ENCODE measurements around the gene ALKBH6.
"Not testable (repeated sequence)": the region's sequence is repeated elsewhere in the genome, so short reads cannot be mapped to it uniquely, and the experiment has no call there.

Gene ALKBH6

DNA sequence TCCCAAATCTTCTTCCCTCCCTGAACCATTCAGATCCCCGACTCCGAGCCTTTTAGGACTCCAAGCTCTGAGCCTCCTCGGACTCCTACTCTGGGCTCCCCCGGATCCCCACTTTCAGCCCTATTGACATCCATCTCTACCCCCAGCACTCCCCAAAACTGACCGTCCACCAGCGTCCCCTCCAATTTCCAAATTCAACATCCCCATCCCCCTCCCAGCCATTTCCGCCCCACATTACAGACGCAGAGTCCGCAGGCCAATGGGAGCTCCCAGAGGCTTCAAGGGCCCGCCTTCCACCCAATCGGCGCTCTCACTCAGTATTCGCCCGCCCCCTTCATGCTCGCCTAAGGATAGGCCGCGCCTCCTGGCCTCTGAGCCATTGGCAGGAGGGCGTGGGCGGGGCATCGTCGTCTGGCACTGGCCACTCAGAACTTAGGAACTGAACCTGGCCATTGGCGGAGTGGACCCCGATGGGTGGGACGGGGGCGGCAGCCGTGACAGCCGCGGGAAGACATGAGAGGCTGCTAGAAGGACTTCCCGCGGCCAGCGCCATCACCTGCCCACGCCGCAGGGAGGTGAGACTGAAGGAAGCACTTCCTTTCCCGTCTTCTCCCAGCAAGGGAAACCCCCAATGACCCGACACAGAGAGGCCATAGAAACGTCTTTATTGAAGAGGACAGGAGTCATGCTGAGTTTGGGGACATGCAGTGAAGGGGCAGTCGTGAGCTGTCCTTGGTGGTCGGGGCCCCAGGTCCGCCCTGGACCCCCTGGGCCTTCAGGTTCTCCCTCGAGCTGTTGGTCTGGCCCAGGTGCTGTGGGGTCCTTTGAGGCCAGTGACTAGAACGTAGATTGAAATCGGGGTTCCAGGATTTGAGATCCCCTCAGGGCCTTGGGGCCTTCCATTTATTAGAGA lies at the start of gene ALKBH6:
TSS of gene ALKBH6 (minus strand) at position 202 of the 913 bp plus-strand sequence. CDS start 816 bp downstream, outside the sequence.
- peak; percentile 100 for DNase-seq (ENCODE audit: low spot score)

DNA sequence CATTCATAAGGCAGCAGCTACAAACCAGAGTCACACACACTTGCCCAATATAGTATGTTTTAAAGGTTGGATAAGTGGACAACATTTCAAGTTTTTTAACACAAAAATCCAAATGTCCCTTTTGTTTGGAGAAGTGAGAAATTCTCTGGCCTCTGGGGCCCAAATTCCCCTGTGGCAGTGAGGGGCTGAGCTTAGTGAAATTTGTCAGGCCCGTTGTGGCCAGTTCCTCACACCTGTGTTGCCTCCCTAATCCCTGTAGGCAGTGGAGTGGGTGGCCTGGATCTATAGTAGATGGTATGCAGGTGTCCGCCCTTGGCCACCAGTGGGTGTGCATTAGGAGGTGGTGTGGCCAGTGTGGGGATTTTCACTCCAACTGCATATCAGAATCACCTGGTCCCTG lies 47.4 kb upstream of the ALKBH6 start:
- DNase-seq (ENCODE audit: low spot score) = no peak

DNA sequence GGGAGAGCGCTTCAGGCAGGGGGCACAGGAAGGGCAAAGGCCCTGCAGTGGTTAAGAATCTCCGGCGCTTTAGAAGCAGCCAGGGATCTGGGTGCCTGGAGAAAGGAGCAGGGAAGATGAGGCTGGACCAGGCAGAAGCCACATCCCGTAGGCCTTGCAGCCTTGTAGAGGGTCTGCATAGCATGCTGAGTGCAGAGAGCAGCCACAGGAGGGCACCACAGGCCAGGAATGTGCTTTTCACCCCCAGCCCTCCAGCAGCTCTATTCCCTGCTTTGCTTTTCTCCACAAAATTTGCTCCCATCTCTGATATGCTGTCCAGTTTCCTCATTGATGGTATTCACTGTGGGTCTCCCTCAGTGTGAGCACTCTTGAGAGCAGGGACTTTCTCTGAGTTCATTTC lies 46.4 kb upstream of the ALKBH6 start:
- no peak for DNase-seq (ENCODE audit: low spot score)

DNA sequence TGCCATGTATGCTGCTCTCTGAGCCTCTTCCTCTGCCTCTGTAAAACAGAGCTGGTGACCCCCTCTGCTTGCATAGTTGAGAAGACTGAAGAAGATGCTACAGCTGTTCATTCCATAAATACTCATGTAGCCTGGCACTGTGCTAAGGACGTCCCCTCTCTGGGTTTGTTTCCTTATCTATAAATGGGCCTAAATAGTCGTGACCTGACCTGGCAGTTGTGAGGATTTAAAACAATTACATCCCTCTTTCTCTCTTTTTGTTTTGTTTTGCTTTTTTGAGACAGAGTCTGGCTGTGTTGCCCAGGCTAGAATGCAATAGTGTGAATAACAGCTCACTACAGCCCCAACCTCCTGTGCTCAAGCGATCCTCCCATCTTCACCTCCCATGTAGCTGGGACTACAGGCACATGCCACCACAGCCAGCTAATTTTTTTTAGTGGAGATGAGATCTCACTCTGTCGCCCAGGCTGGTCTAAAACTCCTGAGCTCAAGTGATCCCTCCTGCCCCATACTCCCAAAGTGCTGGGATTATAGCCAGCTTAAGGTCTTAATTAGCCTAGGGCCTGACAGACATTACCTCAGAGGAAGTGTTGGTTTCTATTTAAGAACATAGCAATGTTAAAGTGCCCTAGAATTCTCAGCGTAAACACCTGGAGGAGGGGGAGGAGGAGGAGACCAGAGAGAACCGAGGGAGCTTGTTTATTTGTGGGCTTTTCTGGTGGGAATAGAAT lies 45.3 kb upstream of the ALKBH6 start:
- no peak for DNase-seq (ENCODE audit: low spot score)

DNA sequence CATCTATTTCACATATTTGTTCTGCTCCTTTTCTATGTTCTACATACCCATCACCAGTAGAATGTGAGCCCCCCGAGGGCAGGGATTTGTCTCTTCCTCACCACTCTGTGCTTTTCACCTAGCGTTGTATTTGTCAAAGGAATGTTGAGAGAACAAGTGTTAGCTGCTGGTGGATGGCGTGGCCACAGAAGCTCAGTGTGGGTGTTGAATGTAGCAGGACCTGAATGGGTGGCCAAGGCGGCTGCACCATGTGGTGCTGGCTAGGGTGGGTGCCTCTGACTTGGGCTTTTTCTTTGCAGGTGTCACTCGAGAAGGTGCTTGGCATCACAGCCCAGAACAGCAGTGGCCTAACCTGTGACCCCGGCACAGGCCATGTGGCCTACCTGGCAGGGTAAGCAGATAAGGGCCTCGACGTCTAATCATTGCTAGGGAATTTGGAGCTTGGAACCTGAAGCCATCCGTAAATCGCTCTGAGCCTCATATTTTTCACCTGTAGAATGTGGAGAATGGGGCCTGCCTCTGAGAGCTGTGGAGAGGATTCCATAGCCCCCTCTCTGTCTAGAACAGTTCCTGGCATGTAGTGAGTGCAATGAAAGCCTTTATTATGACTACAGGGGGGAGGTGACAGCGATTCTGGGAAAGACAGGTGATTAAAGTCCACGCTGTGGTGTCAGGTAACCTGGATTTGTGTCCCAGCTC lies 44.6 kb upstream of the ALKBH6 start:
- no peak for DNase-seq (ENCODE audit: low spot score)

DNA sequence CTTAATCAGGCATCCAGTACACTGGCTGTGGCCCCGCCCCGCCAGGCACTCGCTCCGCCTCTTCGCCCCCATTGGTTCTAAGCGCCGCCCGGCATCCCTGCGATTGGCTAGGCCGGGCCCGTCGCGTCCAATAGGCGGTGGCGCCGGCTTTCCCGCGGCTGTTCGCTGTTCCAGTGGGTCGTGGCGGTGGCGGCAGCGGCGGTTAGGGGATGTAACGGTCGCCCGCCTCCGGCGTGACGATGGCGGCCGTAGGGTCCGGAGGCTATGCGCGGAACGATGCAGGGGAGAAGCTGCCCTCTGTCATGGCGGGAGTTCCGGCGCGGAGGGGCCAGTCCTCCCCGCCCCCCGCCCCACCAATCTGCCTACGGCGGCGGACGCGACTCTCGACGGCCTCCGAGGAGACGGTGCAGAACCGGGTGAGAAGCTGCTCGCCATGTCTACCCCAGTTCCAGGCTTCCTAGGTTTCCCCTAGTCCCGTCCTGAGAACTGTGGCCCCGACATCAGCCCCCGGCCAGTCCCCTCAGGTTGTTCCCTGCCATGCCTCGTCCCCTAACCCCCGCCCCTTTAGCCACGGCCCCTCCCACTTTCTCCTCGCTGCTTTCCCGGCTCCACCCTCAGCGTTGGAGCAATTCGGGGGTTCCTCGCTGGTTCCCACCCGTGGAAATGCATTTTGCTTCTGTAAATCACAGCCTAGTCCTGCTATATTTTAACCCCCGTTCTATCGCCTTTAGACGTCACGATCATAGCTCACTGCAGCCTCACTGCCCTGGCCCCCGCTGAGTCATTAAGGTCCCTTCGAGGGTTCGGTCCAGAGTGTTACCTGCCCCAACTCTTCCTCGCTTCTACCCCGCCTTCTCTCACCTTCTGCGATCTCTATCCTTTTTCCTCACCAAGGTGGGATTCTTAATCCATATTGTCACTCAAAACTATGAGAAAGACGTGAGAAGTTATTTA lies 41.0 kb upstream of the ALKBH6 start, which contains the start of gene WDR62:
TSS of gene WDR62 (plus strand) at position 165 of the 954 bp plus-strand sequence. CDS start at position 240, 75 bp downstream.
- peak; percentile 95 for DNase-seq (ENCODE audit: low spot score)

DNA sequence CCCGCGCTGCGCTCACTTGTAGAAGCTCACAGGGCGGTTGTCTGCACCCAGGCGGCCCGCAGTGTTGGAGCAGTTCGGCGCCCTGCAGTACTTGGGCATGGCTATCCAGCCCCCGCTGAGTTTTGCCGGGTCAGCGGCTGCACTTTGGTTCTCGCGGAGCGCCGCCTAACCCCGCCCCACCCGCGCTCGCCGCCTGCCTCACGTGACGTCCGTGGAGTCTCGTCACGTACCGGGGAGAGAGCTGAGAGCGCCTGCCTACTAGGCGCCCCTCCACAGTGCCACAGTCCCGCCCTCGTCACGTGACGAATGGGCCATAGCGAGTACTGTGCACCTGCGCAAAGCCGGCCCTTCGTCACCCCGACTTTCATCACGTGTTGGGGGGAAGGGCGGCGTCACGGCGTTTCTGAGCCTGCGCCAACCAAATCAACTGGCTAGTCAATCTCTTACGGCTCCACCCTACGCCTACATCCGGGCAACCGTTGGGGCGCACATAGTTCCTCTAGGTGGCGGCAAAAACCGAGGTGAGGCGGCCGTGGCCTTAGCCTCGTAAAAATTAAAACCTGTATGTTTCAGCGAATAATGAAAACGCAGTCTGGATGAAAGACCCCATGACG lies 40.2 kb upstream of the ALKBH6 start, which contains the start of gene THAP8:
TSS of gene THAP8 (minus strand) at position 167 of the 614 bp plus-strand sequence. CDS start at position 99, 68 bp downstream.
- DNase-seq (ENCODE audit: low spot score) = peak; percentile 100

DNA sequence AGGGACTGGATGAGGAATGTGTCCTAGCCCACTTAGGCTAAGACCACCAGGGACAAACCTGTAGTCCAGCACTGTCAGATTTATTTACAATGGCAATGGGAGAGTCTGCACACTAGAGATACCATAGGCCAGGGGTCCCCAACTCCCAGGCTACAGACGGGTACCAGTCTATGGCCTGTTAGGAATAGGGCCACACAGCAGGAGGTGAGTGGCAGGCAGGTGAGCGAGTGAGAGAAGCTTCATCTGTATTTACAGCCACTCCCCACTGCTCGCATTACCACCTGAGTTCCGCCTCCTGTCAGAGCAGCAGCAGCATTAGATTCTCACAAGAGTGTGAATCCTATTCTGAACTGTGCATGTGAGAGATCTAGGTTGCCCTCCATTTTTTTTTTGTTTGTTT lies 37.6 kb upstream of the ALKBH6 start:
- DNase-seq (ENCODE audit: low spot score) = no peak

DNA sequence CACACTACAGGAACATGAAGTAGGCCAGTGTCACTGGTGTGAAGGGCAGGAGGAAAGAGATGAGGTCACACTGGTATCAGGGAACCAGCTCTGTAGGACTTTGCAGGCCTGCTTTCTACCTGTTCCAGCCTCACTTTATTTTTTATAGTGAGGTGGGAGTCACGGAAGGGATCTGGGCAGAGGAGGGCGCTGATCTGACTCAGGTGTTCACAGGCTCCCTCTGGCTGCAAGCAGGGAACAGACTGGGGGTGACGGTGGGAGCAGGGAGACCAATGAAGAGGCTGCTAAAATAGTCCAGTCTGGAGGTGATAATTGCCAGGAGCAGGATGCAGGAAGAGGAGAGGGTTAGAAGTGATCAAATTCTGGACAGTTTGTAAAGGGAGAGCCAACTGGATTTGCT lies 37.2 kb upstream of the ALKBH6 start:
- no peak for DNase-seq (ENCODE audit: low spot score)

DNA sequence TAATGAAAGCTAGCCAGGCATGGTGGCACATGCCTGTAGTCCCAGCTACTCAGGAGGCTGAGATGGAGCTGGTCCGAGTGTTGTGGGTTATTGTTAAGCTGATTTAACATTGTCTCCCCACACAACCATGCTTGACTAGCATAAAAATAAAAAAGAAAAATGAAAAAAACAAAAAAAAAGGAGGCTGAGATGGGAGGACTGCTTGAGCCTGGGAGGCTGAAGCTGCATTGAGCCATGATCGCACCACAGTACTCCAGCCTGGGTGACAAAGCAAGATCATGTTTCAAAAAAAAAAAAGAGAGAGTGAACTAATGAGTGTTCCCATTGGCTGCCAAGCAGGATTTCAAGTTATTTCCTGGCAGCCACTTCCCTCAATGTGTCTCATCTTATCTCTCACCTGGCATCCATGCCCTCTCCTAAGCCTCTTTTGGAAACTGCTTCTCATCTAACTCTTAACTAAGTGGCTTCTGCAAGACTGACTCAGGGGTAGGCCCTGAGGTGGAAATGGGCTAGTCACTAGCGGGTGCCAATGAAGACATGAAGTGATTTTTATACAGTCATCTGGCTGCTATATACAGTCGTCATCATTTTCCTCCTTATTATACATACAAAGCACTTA lies 35.2 kb upstream of the ALKBH6 start:
- no peak for DNase-seq (ENCODE audit: low spot score)

DNA sequence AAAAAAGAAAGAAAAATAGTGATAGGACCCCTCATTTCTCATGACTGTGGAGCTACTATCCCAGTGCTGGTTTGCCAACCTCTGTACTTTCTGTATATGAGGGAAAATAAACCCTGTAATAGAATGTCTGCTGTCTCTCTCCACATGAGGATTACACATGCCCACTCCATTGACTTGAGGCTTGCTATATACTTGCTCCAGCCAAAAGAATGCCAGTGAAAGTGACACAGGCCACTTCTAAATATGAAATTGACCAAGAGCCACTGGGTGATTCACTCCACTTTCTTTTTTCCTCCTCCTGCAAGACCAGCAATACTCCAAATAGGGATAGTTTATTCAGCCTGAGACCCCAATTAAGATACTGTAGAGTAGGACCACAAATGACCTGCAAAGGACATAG lies 33.8 kb upstream of the ALKBH6 start:
- no peak for DNase-seq (ENCODE audit: low spot score)

DNA sequence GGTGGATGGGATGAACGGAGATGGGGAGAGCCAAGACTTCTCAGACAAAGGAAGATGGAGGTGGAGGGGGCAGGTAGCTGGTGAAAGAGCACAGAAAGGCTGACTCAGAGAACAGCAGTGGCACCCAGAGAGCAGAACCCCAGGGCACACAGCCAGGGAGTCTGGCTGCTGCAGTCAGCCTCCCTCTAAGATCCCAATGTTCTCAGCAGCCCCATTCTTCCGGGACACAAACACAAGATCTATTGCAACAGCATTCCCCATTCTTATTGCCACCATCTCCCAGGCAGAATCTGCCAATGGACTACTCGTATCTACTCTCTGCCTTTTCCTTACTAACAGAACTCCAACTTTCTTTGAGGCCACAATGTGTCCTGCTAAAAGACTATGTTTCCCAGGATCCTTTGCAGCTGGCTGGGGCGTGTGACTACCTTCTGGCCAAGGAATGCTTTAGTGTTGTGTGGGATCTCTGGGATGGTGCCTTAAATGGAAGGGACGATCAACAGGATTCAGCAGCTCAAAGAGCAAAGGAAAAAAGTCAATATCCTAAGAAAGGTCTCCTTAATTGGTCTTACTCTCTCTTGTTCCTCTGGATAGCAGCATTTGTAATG lies 32.5 kb upstream of the ALKBH6 start:
- no peak for DNase-seq (ENCODE audit: low spot score)

DNA sequence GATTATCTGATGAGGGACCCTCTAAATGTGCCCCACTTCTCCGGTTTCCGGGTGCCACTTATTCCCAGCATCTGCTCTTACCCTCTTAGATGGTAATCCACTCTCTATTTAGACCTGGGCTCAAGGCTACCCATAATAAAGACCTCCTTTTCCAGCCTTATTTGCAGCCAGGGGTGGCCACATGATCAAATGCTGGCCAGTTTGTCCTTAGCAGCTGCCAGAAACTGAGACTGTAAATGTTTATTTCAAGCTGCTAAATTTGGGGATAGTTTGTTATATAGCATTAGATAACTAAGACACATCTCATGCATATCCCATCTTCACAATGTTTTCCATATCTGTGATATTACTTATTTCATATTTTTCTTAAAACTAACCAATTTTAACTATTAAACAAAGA lies 29.9 kb upstream of the ALKBH6 start:
- DNase-seq (ENCODE audit: low spot score) = no peak

DNA sequence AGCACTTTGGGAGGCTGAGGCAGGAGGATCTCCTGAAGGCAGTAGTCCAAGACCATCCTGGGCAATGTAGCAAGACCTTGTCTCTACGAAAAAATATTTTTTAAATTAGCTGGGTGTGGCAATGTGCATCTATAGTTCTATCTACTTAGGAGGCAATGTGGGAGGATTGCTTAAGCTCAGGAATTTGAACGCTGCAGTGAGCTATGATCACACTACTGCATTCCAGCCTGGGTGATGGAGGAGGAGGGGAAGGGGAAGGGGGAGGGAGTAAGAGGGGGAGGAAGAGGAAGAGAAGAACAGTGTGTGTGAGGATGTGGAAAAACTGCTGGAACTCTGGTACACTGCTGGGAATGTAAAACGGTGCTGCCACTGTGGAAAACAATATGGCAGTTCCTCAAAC lies 27.8 kb upstream of the ALKBH6 start:
- DNase-seq (ENCODE audit: low spot score) = no peak

DNA sequence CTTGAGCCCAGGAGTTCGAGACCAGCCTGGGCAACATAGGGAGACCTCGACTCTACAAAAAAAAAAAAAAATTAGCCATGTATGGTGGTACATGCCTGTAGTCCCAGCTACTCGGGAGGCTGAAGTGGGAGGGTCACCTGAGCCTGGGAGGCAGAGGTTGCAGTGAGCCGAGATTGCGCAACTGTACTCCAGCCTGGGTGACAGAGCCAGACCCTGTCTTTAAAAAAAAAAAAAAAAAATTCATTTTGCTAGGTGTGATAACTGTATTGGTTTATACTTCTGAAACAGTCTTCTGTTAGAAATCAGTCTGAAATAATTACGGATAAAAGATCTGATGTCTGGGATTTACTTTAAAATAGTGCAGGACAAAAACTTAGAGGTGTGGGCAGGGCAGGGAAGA lies 27.1 kb upstream of the ALKBH6 start:
- DNase-seq (ENCODE audit: low spot score) = not testable (repeated sequence)

DNA sequence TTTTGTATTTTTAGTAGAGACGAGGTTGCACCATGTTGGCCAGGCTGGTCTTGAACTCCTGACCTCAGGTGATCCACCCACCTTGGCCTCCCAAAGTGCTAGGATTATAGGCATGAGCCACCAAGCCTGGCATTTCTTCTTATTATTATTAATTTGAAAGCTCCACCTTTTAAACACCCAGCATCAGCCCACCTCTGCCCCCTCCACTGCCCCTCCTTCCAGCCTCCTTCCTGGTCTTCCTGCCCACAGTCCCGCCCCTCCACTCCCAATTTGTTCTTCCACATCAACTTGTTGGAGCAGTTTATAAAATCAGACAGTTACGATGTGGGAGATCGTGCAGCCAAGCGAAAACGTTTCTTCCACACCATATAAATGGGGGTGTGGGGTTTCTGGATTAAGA lies 26.5 kb upstream of the ALKBH6 start:
- no peak for DNase-seq (ENCODE audit: low spot score)

DNA sequence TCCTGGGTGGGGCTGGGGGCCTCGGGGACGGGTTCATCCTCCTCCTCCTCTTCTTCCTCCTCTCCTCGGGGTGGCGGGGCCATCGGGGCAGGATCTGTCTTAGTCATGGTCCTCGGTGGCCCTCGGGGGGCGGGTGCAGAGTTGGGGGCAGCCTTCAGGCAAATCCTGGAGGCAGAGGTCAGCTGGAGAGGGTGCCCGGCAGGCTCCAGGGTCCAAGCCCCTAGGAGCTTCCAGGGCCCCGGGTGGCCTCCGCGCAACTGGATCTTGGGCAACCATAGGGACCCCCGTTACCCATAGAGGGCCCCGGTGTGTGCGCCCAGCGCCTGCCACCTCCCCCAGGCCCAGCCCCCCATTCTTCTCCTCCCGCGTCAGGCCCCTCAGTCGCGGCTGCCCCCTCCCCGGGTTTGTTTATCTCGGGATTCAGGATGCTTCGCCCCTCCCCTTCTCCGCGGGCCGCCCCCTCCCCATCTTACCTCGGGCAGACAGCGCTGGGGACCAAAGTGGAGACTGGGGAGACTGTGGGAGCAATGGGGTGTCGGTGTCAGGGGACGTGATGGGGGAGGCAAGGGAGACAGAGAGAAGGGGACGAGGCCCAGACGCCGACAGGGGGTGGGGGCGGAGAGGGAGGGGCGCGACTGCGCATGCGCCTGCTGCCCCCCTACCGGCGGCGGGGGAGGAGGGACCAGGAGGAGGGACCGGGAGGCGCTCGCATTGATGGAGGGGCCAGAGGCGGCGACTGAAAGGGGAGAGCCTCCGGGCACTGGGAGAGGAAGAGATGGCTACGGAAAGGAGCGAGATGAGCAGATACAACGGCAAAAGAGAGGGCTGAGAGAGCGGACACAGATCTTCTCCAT lies 18.5 kb upstream of the ALKBH6 start, which contains the start of gene CLIP3:
TSS of gene CLIP3 (minus strand) at position 623 of the 854 bp plus-strand sequence. CDS start at position 107, 516 bp downstream.
- peak; percentile 27 for DNase-seq (ENCODE audit: low spot score)

DNA sequence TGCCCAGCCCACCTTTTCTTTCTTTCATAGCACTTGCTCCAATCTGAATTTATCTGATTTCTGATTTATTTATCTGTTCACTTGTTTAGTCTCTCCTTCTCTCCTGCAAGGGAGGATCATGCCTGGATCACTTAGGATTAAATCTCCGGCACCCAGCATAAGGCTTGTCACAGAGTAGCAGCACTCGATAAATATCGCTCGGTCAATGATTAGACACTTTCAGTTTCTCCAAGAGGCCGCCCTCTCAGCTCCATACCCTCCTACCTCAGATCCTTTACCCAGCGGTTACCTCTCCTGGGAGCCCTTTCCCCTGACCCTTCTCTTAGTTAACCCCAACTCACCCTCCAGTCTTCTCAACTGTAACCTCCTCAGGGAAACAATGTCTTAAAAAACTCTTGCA lies 17.3 kb upstream of the ALKBH6 start:
- DNase-seq (ENCODE audit: low spot score) = no peak
